ENCODE measurements around the gene ITGA3.

DNA sequence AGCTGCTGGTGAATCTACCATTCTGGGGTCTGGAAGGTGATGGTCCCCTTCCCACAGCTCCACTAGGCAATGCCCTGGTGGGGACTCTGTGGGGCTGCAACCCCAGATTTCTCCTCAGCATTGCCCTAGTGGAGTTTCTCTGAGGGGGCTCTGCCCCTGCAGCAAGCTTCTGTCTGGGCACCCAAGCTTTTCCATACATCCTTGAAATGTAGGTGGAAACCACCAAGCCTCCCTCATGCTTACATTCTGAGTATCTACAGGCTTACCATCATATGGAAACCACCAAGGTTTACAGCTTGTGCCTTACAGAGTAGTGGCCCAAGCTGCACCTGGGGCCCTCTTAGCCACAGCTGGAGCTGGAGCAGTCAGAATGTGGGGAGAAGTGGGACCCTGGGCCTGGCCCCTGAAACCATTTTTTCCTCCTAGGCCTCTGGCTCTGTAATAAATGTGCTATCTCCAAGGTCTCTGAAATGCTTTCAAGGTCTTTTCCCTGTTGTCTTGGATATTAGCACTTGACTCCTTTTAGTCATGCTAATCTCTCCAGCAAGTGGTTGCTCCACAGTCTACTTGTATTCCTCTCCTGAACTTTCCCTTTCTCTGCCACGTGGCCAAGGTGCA is 41.3 kb upstream of the ITGA3 start:
- TF ChIP-seq, protein P1, sequence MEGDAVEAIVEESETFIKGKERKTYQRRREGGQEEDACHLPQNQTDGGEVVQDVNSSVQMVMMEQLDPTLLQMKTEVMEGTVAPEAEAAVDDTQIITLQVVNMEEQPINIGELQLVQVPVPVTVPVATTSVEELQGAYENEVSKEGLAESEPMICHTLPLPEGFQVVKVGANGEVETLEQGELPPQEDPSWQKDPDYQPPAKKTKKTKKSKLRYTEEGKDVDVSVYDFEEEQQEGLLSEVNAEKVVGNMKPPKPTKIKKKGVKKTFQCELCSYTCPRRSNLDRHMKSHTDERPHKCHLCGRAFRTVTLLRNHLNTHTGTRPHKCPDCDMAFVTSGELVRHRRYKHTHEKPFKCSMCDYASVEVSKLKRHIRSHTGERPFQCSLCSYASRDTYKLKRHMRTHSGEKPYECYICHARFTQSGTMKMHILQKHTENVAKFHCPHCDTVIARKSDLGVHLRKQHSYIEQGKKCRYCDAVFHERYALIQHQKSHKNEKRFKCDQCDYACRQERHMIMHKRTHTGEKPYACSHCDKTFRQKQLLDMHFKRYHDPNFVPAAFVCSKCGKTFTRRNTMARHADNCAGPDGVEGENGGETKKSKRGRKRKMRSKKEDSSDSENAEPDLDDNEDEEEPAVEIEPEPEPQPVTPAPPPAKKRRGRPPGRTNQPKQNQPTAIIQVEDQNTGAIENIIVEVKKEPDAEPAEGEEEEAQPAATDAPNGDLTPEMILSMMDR (IDR thresholded peaks at IDR 0.05; ENCODE audit: low read length) = no peak
- TF ChIP-seq EZH2 (IDR thresholded peaks at IDR 0.05; ENCODE audit: borderline replicate concordance, low read length) = no peak
